ENCODE measurements around the gene SLC23A2. TPM values are rescaled to one million over a fixed set of nuclear protein-coding genes. Genes with fewer than 3 reads are reported as not detected.

The SLC23A2 gene
- total and polyA plus RNA-seq, 2 donors: 5.7 to 8.6 TPM

DNA sequence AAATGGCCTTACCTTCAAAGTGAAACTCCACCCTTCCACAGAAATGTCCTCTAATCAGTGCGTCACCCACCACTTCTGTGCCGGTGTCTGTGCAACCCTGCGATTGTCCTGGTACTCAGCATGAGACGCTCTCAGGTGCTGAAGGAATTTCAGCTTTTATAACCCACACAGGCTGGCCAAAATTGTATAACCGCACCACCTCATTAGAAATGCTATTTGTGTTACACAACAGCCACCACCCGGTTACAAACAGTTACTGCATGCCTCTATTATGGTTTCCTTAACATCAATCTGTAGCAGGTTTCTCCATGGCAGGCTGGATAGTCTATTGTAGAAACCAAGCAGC is 51.5 kb downstream of the SLC23A2 start:
- H3K9me3 ChIP-seq (ENCODE audit: control insufficient read depth in 2 of 2, insufficient read depth in 1 of 2, low read length in 1 of 2): no peaks in the 10 kb centered on the region
- WGBS: 67% methylated on average over 6 of the region's 6 CpGs

DNA sequence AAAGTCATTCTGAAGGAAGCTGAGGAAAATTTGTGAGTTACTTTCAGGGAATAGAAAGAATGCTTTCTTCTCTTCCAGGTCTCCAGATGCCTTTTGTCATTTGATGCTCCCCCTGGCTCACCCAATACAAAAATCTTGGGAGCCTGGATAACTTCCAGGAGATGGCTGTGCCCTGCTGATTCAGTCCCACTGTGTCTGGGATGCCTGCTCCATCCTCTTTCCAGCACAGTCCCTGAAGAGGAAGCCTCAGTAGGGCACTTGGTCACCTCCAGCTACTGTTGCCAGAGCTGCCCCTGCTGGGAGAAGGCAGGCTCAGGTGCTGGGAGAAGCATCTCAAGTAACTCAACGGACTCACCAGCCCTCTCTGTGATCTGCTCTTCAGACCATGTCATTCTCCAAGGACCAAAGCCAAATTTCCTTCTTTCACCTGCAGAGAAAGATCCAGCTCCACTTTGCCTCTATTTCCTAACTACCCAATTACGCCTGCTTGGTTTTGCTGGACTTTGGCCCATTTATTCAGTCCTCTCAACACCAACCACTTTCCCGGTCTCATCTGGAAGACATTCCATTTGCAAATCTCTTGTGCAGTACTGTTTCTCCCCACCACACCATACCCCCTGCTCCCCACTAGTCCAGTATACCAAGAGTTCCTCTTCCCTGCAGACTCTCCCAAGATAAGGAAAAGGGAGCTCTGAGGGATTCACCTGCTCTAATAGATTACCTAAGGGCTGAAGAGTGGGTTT is 53.3 kb downstream of the SLC23A2 start:
- peaks cover 2 to 5% of the 10 kb centered on the region in 2 donors for H3K36me3 ChIP-seq (ENCODE audit: control insufficient read depth in 2 of 2, insufficient read depth in 2 of 2, low read length in 1 of 2)
- 95% methylated on average over 3 of the region's 3 CpGs for WGBS
- H3K9me3 ChIP-seq (ENCODE audit: control insufficient read depth in 2 of 2, insufficient read depth in 1 of 2, low read length in 1 of 2): no peaks in the 10 kb centered on the region
- no peak for DNase-seq (ENCODE audit: low read depth in 6 of 9, low spot score in 9 of 9)
- no peak overlapping the region for H3K27ac ChIP-seq (ENCODE audit: low read depth in 1 of 2, low read length in 1 of 2)
- H3K4me1 ChIP-seq (ENCODE audit: control insufficient read depth in 2 of 2, insufficient read depth in 2 of 2, low read length in 2 of 2): no peaks in the 10 kb centered on the region
- no peak overlapping the region for H3K4me3 ChIP-seq (ENCODE audit: low read length in 2 of 2)
- no peaks in the 10 kb centered on the region for H3K27me3 ChIP-seq (ENCODE audit: control insufficient read depth in 2 of 2, insufficient read depth in 1 of 2, low read length in 1 of 2)

More for the DNA sequence above, 51.5 kb downstream of the SLC23A2 start:
- Histone ChIP-seq H3K27me3 (ENCODE audit: control insufficient read depth in 2 of 2, insufficient read depth in 1 of 2, low read length in 1 of 2) (no peaks in the 10 kb centered on the region), H3K36me3 (ENCODE audit: control insufficient read depth in 2 of 2, insufficient read depth in 2 of 2, low read length in 1 of 2) (peaks cover 2 to 5% of the 10 kb centered on the region in 2 donors), H3K4me1 (ENCODE audit: control insufficient read depth in 2 of 2, insufficient read depth in 2 of 2, low read length in 2 of 2) (no peaks in the 10 kb centered on the region), H3K4me3 (ENCODE audit: low read length in 2 of 2) (no peak overlapping the region), H3K27ac (ENCODE audit: low read depth in 1 of 2, low read length in 1 of 2) (no peak overlapping the region)
- DNase-seq (ENCODE audit: low read depth in 6 of 9, low spot score in 9 of 9): peak in 1 of 9 donors; percentile 18

DNA sequence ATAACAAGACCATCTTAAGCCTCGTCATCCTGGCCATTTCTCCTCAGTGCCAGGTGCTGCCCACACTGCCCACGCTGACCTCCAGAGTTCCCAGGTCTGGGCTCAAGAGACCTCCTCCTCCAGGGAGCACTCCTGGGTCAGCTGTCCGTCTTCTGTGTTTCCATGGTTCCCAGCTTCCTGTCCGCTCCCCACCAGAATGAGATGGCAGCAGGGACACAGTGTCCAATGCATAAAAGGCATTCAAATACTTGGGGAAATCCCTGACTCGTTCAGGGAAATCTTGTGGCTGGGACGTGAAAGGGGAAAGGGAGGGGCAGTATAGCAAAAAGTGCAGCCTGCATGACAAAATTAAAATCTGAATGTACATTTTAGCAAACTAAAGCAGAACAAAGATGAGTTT is 54.3 kb downstream of the SLC23A2 start:
- DNase-seq (ENCODE audit: low read depth in 6 of 9, low spot score in 9 of 9): no peak
- Histone ChIP-seq H3K9me3 (ENCODE audit: control insufficient read depth in 2 of 2, insufficient read depth in 1 of 2, low read length in 1 of 2) (no peaks in the 10 kb centered on the region), H3K27ac (ENCODE audit: low read depth in 1 of 2, low read length in 1 of 2) (no peak overlapping the region), H3K36me3 (ENCODE audit: control insufficient read depth in 2 of 2, insufficient read depth in 2 of 2, low read length in 1 of 2) (peaks cover 2 to 5% of the 10 kb centered on the region in 2 donors), H3K27me3 (ENCODE audit: control insufficient read depth in 2 of 2, insufficient read depth in 1 of 2, low read length in 1 of 2) (no peaks in the 10 kb centered on the region), H3K4me1 (ENCODE audit: control insufficient read depth in 2 of 2, insufficient read depth in 2 of 2, low read length in 2 of 2) (no peaks in the 10 kb centered on the region), H3K4me3 (ENCODE audit: low read length in 2 of 2) (no peak overlapping the region)
- WGBS: 91% methylated on average over 6 of the region's 6 CpGs

DNA sequence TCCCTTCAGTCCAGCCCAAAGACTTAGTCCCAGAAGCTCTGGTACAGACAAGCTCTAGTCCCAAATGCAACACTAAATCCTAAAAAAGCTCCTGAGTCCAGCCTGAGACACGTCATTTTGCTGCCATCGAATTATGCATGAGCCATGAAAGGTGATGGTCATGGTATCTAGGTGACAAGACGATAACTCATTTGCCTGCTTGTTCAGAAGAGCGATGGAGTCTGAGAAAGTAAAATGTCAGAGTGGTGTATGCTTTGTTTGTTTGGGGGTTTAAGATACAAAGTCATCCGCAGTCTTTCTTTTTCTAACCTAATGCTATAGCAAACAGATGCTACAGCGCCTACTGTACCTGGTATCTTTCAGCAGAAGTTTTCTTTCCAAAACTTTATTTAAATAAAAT is 54.7 kb downstream of the SLC23A2 start:
- no peaks in the 10 kb centered on the region for H3K27me3 ChIP-seq (ENCODE audit: control insufficient read depth in 2 of 2, insufficient read depth in 1 of 2, low read length in 1 of 2)
- no peak for DNase-seq (ENCODE audit: low read depth in 6 of 9, low spot score in 9 of 9)
- H3K4me3 ChIP-seq (ENCODE audit: low read length in 2 of 2): no peak overlapping the region
- peaks cover 2 to 5% of the 10 kb centered on the region in 2 donors for H3K36me3 ChIP-seq (ENCODE audit: control insufficient read depth in 2 of 2, insufficient read depth in 2 of 2, low read length in 1 of 2)
- no peaks in the 10 kb centered on the region for H3K4me1 ChIP-seq (ENCODE audit: control insufficient read depth in 2 of 2, insufficient read depth in 2 of 2, low read length in 2 of 2)
- WGBS: over 99% methylated on average over 6 of the region's 6 CpGs
- no peak overlapping the region for H3K27ac ChIP-seq (ENCODE audit: low read depth in 1 of 2, low read length in 1 of 2)
- no peaks in the 10 kb centered on the region for H3K9me3 ChIP-seq (ENCODE audit: control insufficient read depth in 2 of 2, insufficient read depth in 1 of 2, low read length in 1 of 2)

DNA sequence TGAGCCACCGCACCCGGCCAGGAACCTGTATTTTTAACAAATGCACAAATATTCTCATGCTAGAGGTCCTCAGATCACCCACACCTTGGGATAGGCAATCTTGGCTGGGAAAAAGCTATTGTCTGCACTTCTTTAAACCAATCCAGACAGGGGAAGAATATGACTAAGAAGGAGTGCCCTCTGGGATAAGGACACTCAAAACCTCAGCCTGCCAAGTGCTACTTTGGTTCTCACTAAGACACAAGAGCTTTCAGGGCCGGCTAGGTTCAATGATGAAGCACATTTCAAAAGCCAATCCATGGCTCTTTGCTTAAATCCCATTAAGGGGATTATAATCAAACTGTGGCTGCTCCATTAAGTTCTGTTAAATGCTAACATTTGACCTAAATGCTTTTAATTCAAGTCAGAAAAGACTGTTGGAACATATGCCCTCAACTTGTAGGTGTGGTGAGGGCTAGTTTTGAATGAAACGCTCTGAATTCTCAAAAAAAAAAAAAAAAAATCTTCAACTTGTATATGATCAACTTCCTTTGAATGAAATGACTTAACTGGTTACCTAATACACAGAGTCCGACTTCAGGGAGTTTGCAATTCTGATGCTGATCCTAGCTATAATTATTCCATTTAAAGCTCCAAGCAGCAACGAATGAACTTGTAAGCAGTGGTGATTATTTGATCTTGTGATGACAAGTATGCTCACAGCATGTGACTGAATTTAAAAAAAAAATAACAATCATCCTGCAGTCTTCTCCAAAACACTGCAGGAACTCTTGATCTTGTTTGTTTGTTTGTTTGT is 56.6 kb downstream of the SLC23A2 start:
- Histone ChIP-seq H3K27ac (ENCODE audit: low read depth in 1 of 2, low read length in 1 of 2) (no peak overlapping the region), H3K4me1 (ENCODE audit: control insufficient read depth in 2 of 2, insufficient read depth in 2 of 2, low read length in 2 of 2) (no peaks in the 10 kb centered on the region), H3K27me3 (ENCODE audit: control insufficient read depth in 2 of 2, insufficient read depth in 1 of 2, low read length in 1 of 2) (no peaks in the 10 kb centered on the region), H3K4me3 (ENCODE audit: low read length in 2 of 2) (no peak overlapping the region), H3K36me3 (ENCODE audit: control insufficient read depth in 2 of 2, insufficient read depth in 2 of 2, low read length in 1 of 2) (peaks cover 2 to 5% of the 10 kb centered on the region in 2 donors), H3K9me3 (ENCODE audit: control insufficient read depth in 2 of 2, insufficient read depth in 1 of 2, low read length in 1 of 2) (no peaks in the 10 kb centered on the region)
- 95% methylated on average over 6 of the region's 6 CpGs for WGBS
- no peak for DNase-seq (ENCODE audit: low read depth in 6 of 9, low spot score in 9 of 9)

DNA sequence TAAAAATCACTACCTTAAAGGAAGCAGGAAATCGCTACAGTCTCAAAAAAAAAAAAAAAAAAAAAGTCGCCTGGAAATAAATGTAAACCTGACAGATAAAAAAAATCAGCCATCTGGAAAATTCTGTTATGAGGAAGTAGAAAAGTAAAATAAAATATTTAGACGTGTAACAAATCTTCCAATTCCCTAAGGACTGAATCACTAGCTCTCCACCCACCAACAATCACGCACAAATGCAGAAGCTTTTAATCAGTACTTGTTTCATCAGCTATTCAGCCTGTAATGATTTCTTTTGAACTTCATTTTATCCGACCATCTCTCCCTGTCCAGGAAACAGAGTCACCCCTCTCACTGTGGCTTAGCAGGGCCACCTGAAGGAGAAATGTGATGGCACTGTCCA is 59.0 kb downstream of the SLC23A2 start:
- Histone ChIP-seq H3K9me3 (ENCODE audit: control insufficient read depth in 2 of 2, insufficient read depth in 1 of 2, low read length in 1 of 2) (no peaks in the 10 kb centered on the region), H3K4me3 (ENCODE audit: low read length in 2 of 2) (no peak overlapping the region), H3K4me1 (ENCODE audit: control insufficient read depth in 2 of 2, insufficient read depth in 2 of 2, low read length in 2 of 2) (no peaks in the 10 kb centered on the region), H3K27ac (ENCODE audit: low read depth in 1 of 2, low read length in 1 of 2) (no peak overlapping the region), H3K36me3 (ENCODE audit: control insufficient read depth in 2 of 2, insufficient read depth in 2 of 2, low read length in 1 of 2) (no peaks in the 10 kb centered on the region), H3K27me3 (ENCODE audit: control insufficient read depth in 2 of 2, insufficient read depth in 1 of 2, low read length in 1 of 2) (no peaks in the 10 kb centered on the region)
- WGBS: 69% methylated on average over 5 of the region's 5 CpGs
- DNase-seq (ENCODE audit: low read depth in 6 of 9, low spot score in 9 of 9): no peak

DNA sequence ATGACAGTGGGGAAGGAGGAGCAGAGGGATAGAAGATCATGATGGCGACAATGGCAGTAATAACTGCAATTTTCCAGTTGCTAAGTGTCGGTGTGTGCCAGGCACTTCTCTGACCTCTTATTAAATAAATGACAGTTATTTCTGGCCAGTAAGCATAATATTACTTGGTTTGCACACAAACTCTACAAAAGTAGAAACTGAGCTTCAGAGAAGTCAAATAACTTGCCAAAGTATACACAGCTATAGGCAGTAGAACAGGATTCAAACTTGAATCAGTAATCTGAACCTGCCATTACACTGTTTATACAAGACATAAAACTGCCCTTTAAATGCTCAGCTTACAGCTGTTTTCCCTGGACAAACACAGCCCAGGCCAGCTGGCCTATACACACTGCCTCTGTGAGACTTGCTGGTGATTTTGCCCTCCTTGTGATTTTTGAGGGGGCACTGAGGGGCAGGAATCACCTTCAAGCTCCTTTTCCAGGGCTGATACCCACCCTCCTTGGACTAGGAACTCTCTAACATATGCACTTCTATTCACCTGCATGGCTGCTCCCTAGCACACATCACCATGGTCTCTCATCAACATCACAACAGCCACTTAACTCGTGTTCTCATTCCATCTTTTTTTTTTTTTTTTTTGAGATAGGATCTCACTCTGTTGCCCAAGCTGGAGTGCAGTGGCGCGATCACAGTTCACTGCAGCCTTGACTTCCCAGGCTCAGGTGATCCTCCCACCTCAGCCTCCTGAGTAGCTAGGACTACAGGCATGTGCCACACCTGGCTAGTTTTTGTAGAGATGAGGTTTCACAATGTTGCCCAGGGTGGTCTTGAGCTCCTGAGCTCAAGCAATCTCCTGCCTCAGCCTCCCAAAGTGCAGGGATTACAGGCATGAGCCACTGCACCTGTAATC is 63.6 kb downstream of the SLC23A2 start:
- Histone ChIP-seq H3K27me3 (ENCODE audit: control insufficient read depth in 2 of 2, insufficient read depth in 1 of 2, low read length in 1 of 2) (no peaks in the 10 kb centered on the region), H3K4me3 (ENCODE audit: low read length in 2 of 2) (no peak overlapping the region), H3K9me3 (ENCODE audit: control insufficient read depth in 2 of 2, insufficient read depth in 1 of 2, low read length in 1 of 2) (no peaks in the 10 kb centered on the region), H3K27ac (ENCODE audit: low read depth in 1 of 2, low read length in 1 of 2) (no peak overlapping the region), H3K36me3 (ENCODE audit: control insufficient read depth in 2 of 2, insufficient read depth in 2 of 2, low read length in 1 of 2) (peaks cover 0 to 3% of the 10 kb centered on the region in 2 donors), H3K4me1 (ENCODE audit: control insufficient read depth in 2 of 2, insufficient read depth in 2 of 2, low read length in 2 of 2) (no peaks in the 10 kb centered on the region)
- DNase-seq (ENCODE audit: low read depth in 6 of 9, low spot score in 9 of 9): no peak
- 82% methylated on average over 5 of the region's 5 CpGs for WGBS

DNA sequence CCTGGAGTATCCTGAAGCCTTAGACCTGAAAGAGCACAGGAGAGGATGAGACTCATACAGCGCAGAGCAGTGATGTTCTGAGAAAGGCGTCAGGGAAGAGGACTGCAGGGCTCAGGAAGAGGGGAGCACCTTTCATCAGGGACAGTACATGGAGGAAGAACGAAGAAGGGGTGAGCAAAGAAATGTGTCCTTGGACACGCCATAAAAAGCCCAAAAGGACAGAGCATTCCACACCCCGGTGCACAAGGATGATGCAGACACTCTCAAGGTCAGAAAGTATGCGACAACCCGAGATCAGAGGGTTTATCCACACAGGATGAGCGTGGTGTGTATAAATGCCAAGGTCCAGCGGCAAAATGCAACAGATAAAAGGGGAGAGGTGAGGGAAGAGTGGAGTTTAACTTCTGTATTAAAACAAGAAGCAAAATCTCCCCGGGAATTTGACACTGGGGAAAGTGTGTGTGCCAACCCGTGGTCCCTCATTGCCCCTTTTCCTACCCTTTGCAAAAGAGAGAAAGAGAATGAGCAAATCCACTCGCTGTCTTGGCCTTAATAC is 64.4 kb downstream of the SLC23A2 start:
- no peaks in the 10 kb centered on the region for H3K9me3 ChIP-seq (ENCODE audit: control insufficient read depth in 2 of 2, insufficient read depth in 1 of 2, low read length in 1 of 2)
- DNase-seq (ENCODE audit: low read depth in 6 of 9, low spot score in 9 of 9): no peak
- H3K4me1 ChIP-seq (ENCODE audit: control insufficient read depth in 2 of 2, insufficient read depth in 2 of 2, low read length in 2 of 2): no peaks in the 10 kb centered on the region
- no peak overlapping the region for H3K27ac ChIP-seq (ENCODE audit: low read depth in 1 of 2, low read length in 1 of 2)
- H3K4me3 ChIP-seq (ENCODE audit: low read length in 2 of 2): no peak overlapping the region
- 96% methylated on average over 12 of the region's 12 CpGs for WGBS
- peaks cover 3 to 6% of the 10 kb centered on the region in 2 donors for H3K36me3 ChIP-seq (ENCODE audit: control insufficient read depth in 2 of 2, insufficient read depth in 2 of 2, low read length in 1 of 2)
- no peaks in the 10 kb centered on the region for H3K27me3 ChIP-seq (ENCODE audit: control insufficient read depth in 2 of 2, insufficient read depth in 1 of 2, low read length in 1 of 2)

Data from thymus (tissue), 11 donors.